Endothelial cell of umbilical vein (primary cell): ENCODE measurements around the gene THSD7A. TPM values are rescaled to one million over a fixed set of nuclear protein-coding genes. Genes with fewer than 3 reads are reported as not detected.

ENCODE experiments used
- BruUV-seq: library from RNA; stranded (reverse); fragments of 400-500 nt; replicated peaks from 2 replicates; lab custom pipeline; 2021; lab: Mats Ljungman, UMichigan
- CTCF ChIA-PET: fragments of 300-600, 350-600 bp; sonication (Branson Sonifier 250); formaldehyde crosslinking; loops from one replicate; lab custom pipeline; 2021; ENCODE audit warnings: antibody characterized with exemption, inconsistent platforms; lab: Charles Lee
- POLR2A ChIA-PET: fragments of 300-600, 350-600 bp; sonication (Branson Sonifier 250); formaldehyde crosslinking; loops from one replicate; lab custom pipeline; 2021; ENCODE audit warnings: antibody characterized with exemption, inconsistent platforms; lab: Charles Lee
- DNase-seq: peaks from one replicate; pipeline ENCODE4 v3.0.0-alpha.2; 2011; ENCODE audit warnings: low read depth, low spot score
- FAIRE-seq: peaks from 2 replicates; lab custom pipeline; 2011; peaks lifted over from hg19 to GRCh38; lab: Jason Lieb, UNC
- H2AFZ ChIP-seq: 2 replicates; pipeline ENCODE4 v1.6.0; 2012; ENCODE audit warnings: low read depth, low read length, control low read depth, inconsistent platforms
- H3K27ac ChIP-seq: 2 replicates; pipeline ENCODE4 v1.5.1; 2011; ENCODE audit warnings: low read depth, mild to moderate bottlenecking, control low read depth, low read length, moderate library complexity; ENCODE audit not compliant: insufficient read depth
- H3K27me3 ChIP-seq, 2 experiments: 2 replicates each; pipeline versions ENCODE4 v1.6.0 to v1.6.1; 2011; ENCODE audit warnings: low read length in 2 of 2, mixed read lengths in 1 of 2; ENCODE audit not compliant: control insufficient read depth in 2 of 2, insufficient read depth in 2 of 2
- H3K36me3 ChIP-seq, 2 experiments: 2 replicates in 1 of 2; 3 replicates in 1 of 2; pipeline ENCODE4 v1.5.1; 2011; ENCODE audit warnings: low read length in 2 of 2, mild to moderate bottlenecking in 1 of 2, moderate library complexity in 1 of 2; ENCODE audit not compliant: control insufficient read depth in 2 of 2, insufficient read depth in 2 of 2; ENCODE audit errors: extremely low read depth in 1 of 2
- H3K4me1 ChIP-seq: 3 replicates; pipeline ENCODE4 v1.5.1; 2011; ENCODE audit warnings: mild to moderate bottlenecking, low read length; ENCODE audit not compliant: control insufficient read depth, insufficient read depth; ENCODE audit errors: extremely low read depth
- H3K4me2 ChIP-seq: 2 replicates; pipeline ENCODE4 v1.6.1; 2011; ENCODE audit warnings: low read length, control low read depth, mixed read lengths; ENCODE audit not compliant: insufficient read depth
- H3K4me3 ChIP-seq, 3 experiments: fragments of 200-600 bp in 1 of 3; sonication (generic), shearing (Covaris generic) in 1 of 3; replicated peaks in 1 of 3; 2 replicates each; pipeline ENCODE4 v1.5.1; 2011 to 2016; ENCODE audit warnings: control low read depth in 3 of 3, low read length in 3 of 3, mild to moderate bottlenecking in 2 of 3, inconsistent platforms in 1 of 3, low read depth in 1 of 3, moderate library complexity in 1 of 3; ENCODE audit not compliant: insufficient read depth in 1 of 3
- H3K79me2 ChIP-seq: 2 replicates; pipeline ENCODE4 v1.6.0; 2012; ENCODE audit warnings: low read length, inconsistent platforms; ENCODE audit not compliant: control insufficient read depth, insufficient read depth
- H3K9ac ChIP-seq: replicated peaks from 2 replicates; pipeline ENCODE3; 2011; ENCODE audit warnings: low read length, control low read depth; ENCODE audit not compliant: insufficient read depth; ENCODE audit errors: extremely low read depth
- H3K9me1 ChIP-seq: replicated peaks from 3 replicates; pipeline ENCODE4 v1.6.0; 2011; ENCODE audit warnings: mild to moderate bottlenecking, low read length; ENCODE audit not compliant: control insufficient read depth, insufficient read depth; ENCODE audit errors: extremely low read depth
- H3K9me3 ChIP-seq: replicated peaks from 2 replicates; pipeline ENCODE4 v1.5.1; 2012; ENCODE audit warnings: low read length, inconsistent platforms; ENCODE audit not compliant: control insufficient read depth, insufficient read depth
- H4K20me1 ChIP-seq: replicated peaks from 2 replicates; pipeline ENCODE3; 2011; ENCODE audit warnings: mild to moderate bottlenecking, low read length; ENCODE audit not compliant: control insufficient read depth, insufficient read depth; ENCODE audit errors: extremely low read depth
- CTCF ChIP-seq, 2 donors: IDR thresholded peaks; 1 replicate in 1 of 2; 2 replicates in 1 of 2; pipeline ENCODE4 v1.5.1; 2011; ENCODE audit warnings: low read length in 2 of 2, mild to moderate bottlenecking in 2 of 2, moderate library complexity in 2 of 2, control low read depth in 1 of 2, inconsistent platforms in 1 of 2, low read depth in 1 of 2; ENCODE audit not compliant: insufficient read depth in 1 of 2; ENCODE audit errors: extremely low read depth in 1 of 2
- EZH2 ChIP-seq: IDR thresholded peaks from 2 replicates; pipeline ENCODE4 v1.6.1; 2012; ENCODE audit warnings: borderline replicate concordance, low read depth, mild to moderate bottlenecking, moderate library complexity, low read length, inconsistent platforms; ENCODE audit not compliant: severe bottlenecking
- GATA2 ChIP-seq: IDR thresholded peaks from 2 replicates; pipeline ENCODE4 v1.7.0; 2011; ENCODE audit warnings: low read depth, mild to moderate bottlenecking, moderate library complexity, mixed read lengths, low read length; ENCODE audit not compliant: insufficient read length, insufficient read depth
- JUN ChIP-seq: IDR thresholded peaks from 2 replicates; pipeline ENCODE4 v1.6.1; 2011; ENCODE audit warnings: borderline replicate concordance, low read depth; ENCODE audit not compliant: insufficient read length, insufficient read depth
- MAX ChIP-seq: IDR thresholded peaks from 2 replicates; pipeline ENCODE4 v1.6.1; 2011; ENCODE audit not compliant: insufficient read depth, insufficient read length
- MYC ChIP-seq: IDR thresholded peaks from one replicate; pipeline ENCODE4 v1.6.1; 2011; ENCODE audit warnings: mild to moderate bottlenecking, low read depth, low read length
- POLR2AphosphoS5 ChIP-seq: IDR thresholded peaks from 2 replicates; pipeline ENCODE4 v1.6.1; 2012; ENCODE audit warnings: low read depth, mild to moderate bottlenecking, control low read depth, low read length, moderate library complexity; ENCODE audit not compliant: insufficient read depth
- dilution Hi-C: fragments of 300-500 bp; cut with MboI; formaldehyde crosslinking; loops from one replicate; pipeline ENCODE4 v1.15.0; 2019; ENCODE audit warnings: low sequenced_read_pairs; ENCODE audit not compliant: extremely low pct_ligation_motif_present
- intact Hi-C: fragments of 100-400 bp; cut with micrococcal nuclease; formaldehyde crosslinking; loops from one replicate; pipeline ENCODE4 v1.10.0; 2022
- polyA plus RNA-seq, 4 experiments: library from polyadenylated mRNA; depleted of rRNA in 3 of 4; stranded (reverse) in 3 of 4; unstranded in 1 of 4; fragments of >200 nt; gene quantifications; 2 replicates each; pipeline versions ENCODE4 v1.2.1 to v1.2.3, GENCODE V29; 2011 to 2012; ENCODE audit warnings: missing spikeins in 1 of 4
- total RNA-seq: library from RNA; stranded (reverse); gene quantifications from 2 replicates; pipeline ENCODE4 v1.2.3, GENCODE V29; 2021

Gene THSD7A
- total and polyA plus RNA-seq, 2 donors (not counting 3 experiments of a cell fraction or from before 2014, with no cell fraction given), result 3.3 to 12.7 TPM

DNA sequence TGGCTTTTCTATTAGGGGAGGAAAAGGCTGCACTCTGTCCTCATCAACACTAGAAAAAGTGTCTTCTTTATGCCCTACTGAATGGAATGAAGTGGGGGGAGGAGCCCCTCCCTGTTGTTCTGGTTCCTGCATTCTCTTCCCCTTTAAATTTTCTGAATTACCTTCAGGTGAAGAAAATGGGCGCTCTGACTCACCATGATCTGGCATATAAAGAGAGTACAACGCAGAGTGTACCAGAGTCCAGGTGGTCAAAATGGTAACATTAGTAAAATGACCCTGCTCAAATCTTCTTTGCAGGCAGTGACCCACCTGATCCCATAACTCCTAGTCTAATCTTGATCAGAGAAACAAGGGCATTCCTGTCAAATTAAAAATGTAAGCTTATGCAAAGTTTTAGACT is 80.7 kb downstream of the THSD7A start:
- Histone ChIP-seq H2AFZ (no peak overlapping the region), H3K4me3 (no peak overlapping the region), H3K36me3 (no peaks in the 10 kb centered on the region), H3K9me1 (no peaks in the 10 kb centered on the region), H3K4me1 (no peaks in the 10 kb centered on the region), H3K9ac (no peak overlapping the region), H3K9me3 (no peaks in the 10 kb centered on the region), H4K20me1 (no peaks in the 10 kb centered on the region), H3K79me2 (no peaks in the 10 kb centered on the region), H3K4me2 (no peak overlapping the region), H3K27ac (no peak overlapping the region), H3K27me3 (no peaks in the 10 kb centered on the region)
- intact Hi-C loops, result no loop called here
- dilution Hi-C loops, result no loop called here
- CTCF ChIA-PET, result interaction anchor here (1.0 kb wide), 1 partner anchor 15 kb away, joined by 3 read pairs; no protein-coding TSS in a partner anchor
- FAIRE-seq (no peak), DNase-seq (no peak)
- TF ChIP-seq EZH2, result no peak
- no peak for TF ChIP-seq MYC
- TF ChIP-seq MAX, result no peak
- no peak for TF ChIP-seq JUN
- TF ChIP-seq POLR2AphosphoS5, result no peak
- TF ChIP-seq CTCF (IDR thresholded peaks at IDR 0.05; ENCODE audit: extremely low read depth in 1 of 2, insufficient read depth in 1 of 2, low read depth in 1 of 2, low read length in 2 of 2), result no peak
- no peak for TF ChIP-seq GATA2
- POLR2A ChIA-PET, result no interaction called here
- no TSS peak for BruUV-seq
